NB4 (cell line): ENCODE data around the gene SSH2.

Experiments
- DNase-seq: peaks from one replicate; pipeline ENCODE4 v3.0.0; 2010; ENCODE audit warnings: low read depth
- H3K4me3 ChIP-seq: one replicate; pipeline ENCODE4 v1.5.1; 2011; ENCODE audit warnings: mild to moderate bottlenecking, low read depth, low read length, moderate library complexity
- MAX ChIP-seq: IDR thresholded peaks from 2 replicates; pipeline ENCODE4 v1.6.1; 2011; ENCODE audit warnings: low read depth, low read length
- MYC ChIP-seq: IDR thresholded peaks from 2 replicates; pipeline ENCODE4 v1.6.1; 2011; ENCODE audit warnings: low read depth, low read length
- POLR2A ChIP-seq: IDR thresholded peaks from 2 replicates; pipeline ENCODE4 v1.6.1; 2011; ENCODE audit warnings: mild to moderate bottlenecking; ENCODE audit not compliant: insufficient read length; ENCODE audit errors: extremely low read depth
- TF ChIP-seq, protein P1 (sequence below): IDR thresholded peaks from one replicate; pipeline ENCODE4 v1.5.1; 2012; ENCODE audit warnings: low read depth, low read length

SSH2 gene

GRCh38 chr17:29576214-29577000, 353.6 kb downstream of the SSH2 start:
- no peak for DNase-seq
- H3K4me3 ChIP-seq = no peak overlapping the region
- TF ChIP-seq, protein P1, sequence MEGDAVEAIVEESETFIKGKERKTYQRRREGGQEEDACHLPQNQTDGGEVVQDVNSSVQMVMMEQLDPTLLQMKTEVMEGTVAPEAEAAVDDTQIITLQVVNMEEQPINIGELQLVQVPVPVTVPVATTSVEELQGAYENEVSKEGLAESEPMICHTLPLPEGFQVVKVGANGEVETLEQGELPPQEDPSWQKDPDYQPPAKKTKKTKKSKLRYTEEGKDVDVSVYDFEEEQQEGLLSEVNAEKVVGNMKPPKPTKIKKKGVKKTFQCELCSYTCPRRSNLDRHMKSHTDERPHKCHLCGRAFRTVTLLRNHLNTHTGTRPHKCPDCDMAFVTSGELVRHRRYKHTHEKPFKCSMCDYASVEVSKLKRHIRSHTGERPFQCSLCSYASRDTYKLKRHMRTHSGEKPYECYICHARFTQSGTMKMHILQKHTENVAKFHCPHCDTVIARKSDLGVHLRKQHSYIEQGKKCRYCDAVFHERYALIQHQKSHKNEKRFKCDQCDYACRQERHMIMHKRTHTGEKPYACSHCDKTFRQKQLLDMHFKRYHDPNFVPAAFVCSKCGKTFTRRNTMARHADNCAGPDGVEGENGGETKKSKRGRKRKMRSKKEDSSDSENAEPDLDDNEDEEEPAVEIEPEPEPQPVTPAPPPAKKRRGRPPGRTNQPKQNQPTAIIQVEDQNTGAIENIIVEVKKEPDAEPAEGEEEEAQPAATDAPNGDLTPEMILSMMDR = no peak
- TF ChIP-seq MAX (no peak), MYC (no peak), POLR2A (no peak)
